Activated CD8-positive, alpha-beta T cell treated with anti-CD3 and anti-CD28 coated beads for 36 hours (primary cell): ENCODE results near the gene DENND6A. TPM values are rescaled to one million over a fixed set of nuclear protein-coding genes. Genes with fewer than 3 reads are reported as not detected.

Experiments
- ATAC-seq: fragments of 200-7000 bp; cut with Tn5 transposase; one replicate; pipeline ENCODE4 v1.10.0; 2021; ENCODE audit warnings: mild to moderate bottlenecking, moderate library complexity
- CTCF ChIA-PET: fragments of 350-600 bp; sonication (Branson Sonifier 250); formaldehyde crosslinking; loops from one replicate; lab custom pipeline; 2021; ENCODE audit warnings: antibody characterized with exemption; lab: Charles Lee
- POLR2A ChIA-PET: fragments of 350-600 bp; sonication (Branson Sonifier 250); formaldehyde crosslinking; loops from one replicate; lab custom pipeline; 2021; ENCODE audit warnings: antibody characterized with exemption; lab: Charles Lee
- DNase-seq: peaks from one replicate; pipeline ENCODE4 v3.0.0-alpha.2; 2020
- H3K27ac Mint-ChIP-seq: one replicate; pipeline ENCODE4 v1.8.0; 2021; ENCODE audit warnings: mild to moderate bottlenecking, mixed read lengths
- H3K27me3 Mint-ChIP-seq: one replicate; pipeline ENCODE4 v1.8.0; 2021; ENCODE audit warnings: mixed read lengths
- H3K36me3 Mint-ChIP-seq: one replicate; pipeline ENCODE4 v1.8.0; 2021; ENCODE audit warnings: low read depth, mixed read lengths
- H3K4me1 Mint-ChIP-seq: one replicate; pipeline ENCODE4 v1.8.0; 2021; ENCODE audit warnings: low read depth, mixed read lengths
- H3K4me3 Mint-ChIP-seq: one replicate; pipeline ENCODE4 v1.8.0; 2021; ENCODE audit warnings: mild to moderate bottlenecking, moderate library complexity, mixed read lengths
- H3K9me3 Mint-ChIP-seq: one replicate; pipeline ENCODE4 v1.8.0; 2021; ENCODE audit warnings: mixed read lengths
- intact Hi-C: fragments of 100-400 bp; cut with micrococcal nuclease; formaldehyde crosslinking; loops from one replicate; pipeline ENCODE4 v1.10.0; 2022
- total RNA-seq, 2 experiments: library from RNA; stranded (reverse); gene quantifications; one replicate each; pipeline ENCODE4 v1.2.3, GENCODE V29; 2021
- TF ChIP-seq, protein P1 (sequence below): fragments of 200-600 bp; IDR thresholded peaks from one replicate; pipeline ENCODE4 v1.8.0; 2022; ENCODE audit warnings: antibody characterized with exemption, mild to moderate bottlenecking

The DENND6A gene
- total RNA-seq, 2 experiments from 2014 or later: 10.1 to 13.1 TPM

DNA sequence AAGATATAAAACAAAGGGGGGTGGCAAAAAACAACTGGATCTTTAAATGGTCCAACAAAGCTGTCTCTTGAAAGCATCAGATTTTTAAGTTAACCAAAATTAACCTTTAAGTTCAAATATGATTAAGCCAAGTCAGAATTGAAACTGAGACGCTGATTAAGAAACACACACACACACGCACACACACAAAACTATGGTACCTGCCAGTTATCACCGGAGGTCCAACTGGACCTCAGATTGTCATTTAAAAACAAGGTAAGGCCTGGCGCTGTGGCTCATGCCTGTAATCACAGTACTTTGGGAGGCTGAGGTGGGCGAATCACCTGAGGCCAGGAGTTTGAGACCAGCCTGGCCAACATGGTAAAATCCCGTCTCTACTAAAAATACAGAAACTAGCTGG, 106.1 kb downstream of the DENND6A start:
- ChIA-PET POLR2A (interaction anchor here (0.6 to 1.9 kb wide), 2 partner anchors 10 to 31 kb away, joined by 3 to 11 read pairs; partner anchors contain the start of genes ARF4 and PDE12), CTCF (interaction anchor here (1.1 kb wide), 1 partner anchor 15 kb away, joined by 3 read pairs; no protein-coding TSS in a partner anchor)
- TF ChIP-seq, protein P1, sequence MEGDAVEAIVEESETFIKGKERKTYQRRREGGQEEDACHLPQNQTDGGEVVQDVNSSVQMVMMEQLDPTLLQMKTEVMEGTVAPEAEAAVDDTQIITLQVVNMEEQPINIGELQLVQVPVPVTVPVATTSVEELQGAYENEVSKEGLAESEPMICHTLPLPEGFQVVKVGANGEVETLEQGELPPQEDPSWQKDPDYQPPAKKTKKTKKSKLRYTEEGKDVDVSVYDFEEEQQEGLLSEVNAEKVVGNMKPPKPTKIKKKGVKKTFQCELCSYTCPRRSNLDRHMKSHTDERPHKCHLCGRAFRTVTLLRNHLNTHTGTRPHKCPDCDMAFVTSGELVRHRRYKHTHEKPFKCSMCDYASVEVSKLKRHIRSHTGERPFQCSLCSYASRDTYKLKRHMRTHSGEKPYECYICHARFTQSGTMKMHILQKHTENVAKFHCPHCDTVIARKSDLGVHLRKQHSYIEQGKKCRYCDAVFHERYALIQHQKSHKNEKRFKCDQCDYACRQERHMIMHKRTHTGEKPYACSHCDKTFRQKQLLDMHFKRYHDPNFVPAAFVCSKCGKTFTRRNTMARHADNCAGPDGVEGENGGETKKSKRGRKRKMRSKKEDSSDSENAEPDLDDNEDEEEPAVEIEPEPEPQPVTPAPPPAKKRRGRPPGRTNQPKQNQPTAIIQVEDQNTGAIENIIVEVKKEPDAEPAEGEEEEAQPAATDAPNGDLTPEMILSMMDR: no peak
- H3K4me1 Mint-ChIP-seq: peaks cover 33% of the 10 kb centered on the region
- no peaks in the 10 kb centered on the region for H3K27me3 Mint-ChIP-seq
- intact Hi-C loops: no loop called here
- peak overlapping the region; percentile 37 for H3K27ac Mint-ChIP-seq
- H3K36me3 Mint-ChIP-seq: peaks cover 23% of the 10 kb centered on the region
- no peaks in the 10 kb centered on the region for H3K9me3 Mint-ChIP-seq
- DNase-seq (peak; percentile 14), ATAC-seq (peak; percentile 13)
- H3K4me3 Mint-ChIP-seq: no peak overlapping the region

DNA sequence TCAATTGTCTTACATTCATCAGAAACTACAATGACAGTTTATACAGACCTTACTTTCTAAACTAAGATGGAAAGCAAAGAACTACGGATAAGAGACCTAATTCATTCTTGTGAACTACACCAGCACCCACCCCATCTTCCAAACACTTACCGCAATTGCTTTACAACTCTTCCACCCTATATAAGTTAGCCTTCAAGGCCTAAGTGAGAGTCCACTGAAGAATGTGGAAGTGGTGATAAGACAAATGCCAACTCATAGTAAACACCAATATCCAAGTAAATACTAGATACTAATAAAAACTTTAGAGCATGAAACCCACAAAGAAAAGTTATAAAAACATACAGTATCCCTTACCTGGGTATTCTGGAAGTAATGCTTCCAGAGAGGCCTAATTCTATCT, 109.3 kb downstream of the DENND6A start:
- POLR2A ChIA-PET: no interaction called here
- ATAC-seq: no peak
- intact Hi-C loops: no loop called here
- Mint-ChIP-seq H3K9me3 (no peaks in the 10 kb centered on the region), H3K4me3 (no peak overlapping the region), H3K27ac (no peak overlapping the region), H3K27me3 (no peaks in the 10 kb centered on the region), H3K36me3 (peaks cover 21% of the 10 kb centered on the region), H3K4me1 (peaks cover 27% of the 10 kb centered on the region)
- CTCF ChIA-PET: interaction anchor here (0.8 kb wide), 1 partner anchor 11 kb away, joined by 3 read pairs; no protein-coding TSS in a partner anchor
- DNase-seq: no peak
- TF ChIP-seq, protein P1: no peak

DNA sequence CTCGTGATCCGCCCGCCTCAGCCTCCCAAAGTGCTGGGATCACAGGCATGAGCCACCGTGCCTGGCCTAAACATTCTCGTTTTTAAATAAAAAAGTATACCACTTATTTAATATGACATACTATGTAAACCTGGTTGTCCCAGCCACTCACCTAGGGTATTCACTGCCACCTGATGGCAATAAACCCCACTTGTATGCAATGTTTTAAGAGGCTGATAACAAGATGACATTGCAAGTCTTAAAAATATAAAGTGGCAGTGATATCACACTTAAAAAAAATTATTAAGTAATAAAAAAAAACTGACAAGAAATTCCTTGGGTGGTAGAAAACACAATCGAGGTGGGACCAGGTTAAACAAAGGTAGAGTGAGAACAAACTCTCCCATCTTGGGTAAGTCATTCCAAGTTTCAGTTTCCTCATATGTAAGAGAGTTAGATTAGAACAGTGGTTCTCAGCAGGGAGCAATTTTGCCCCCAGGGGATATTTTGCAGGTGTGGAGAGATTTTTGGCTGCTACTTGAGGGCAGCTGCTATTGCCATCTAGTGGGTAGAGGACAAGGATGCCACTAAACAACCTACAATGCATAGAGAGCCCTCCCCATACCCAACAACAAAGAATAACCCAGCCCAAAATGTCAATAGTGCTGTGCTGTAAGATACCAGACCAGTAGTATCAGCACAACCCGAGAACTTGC, 110.3 kb downstream of the DENND6A start:
- ChIA-PET CTCF (interaction anchor here (0.8 to 2.9 kb wide), 2 partner anchors 12 to 185 kb away, joined by 3 to 9 read pairs; no protein-coding TSS in a partner anchor), POLR2A (interaction anchor here (1.3 to 1.7 kb wide), 2 partner anchors 10 to 14 kb away, joined by 3 to 7 read pairs; partner anchors contain the start of gene ARF4)
- Mint-ChIP-seq H3K27ac (peak overlapping the region; percentile 63), H3K9me3 (no peaks in the 10 kb centered on the region), H3K4me3 (no peak overlapping the region), H3K36me3 (peaks cover 27% of the 10 kb centered on the region), H3K4me1 (peaks cover 25% of the 10 kb centered on the region), H3K27me3 (no peaks in the 10 kb centered on the region)
- intact Hi-C loops: no loop called here
- DNase-seq (no peak), ATAC-seq (peak; percentile 60)
- TF ChIP-seq, protein P1: peak; percentile 13

DNA sequence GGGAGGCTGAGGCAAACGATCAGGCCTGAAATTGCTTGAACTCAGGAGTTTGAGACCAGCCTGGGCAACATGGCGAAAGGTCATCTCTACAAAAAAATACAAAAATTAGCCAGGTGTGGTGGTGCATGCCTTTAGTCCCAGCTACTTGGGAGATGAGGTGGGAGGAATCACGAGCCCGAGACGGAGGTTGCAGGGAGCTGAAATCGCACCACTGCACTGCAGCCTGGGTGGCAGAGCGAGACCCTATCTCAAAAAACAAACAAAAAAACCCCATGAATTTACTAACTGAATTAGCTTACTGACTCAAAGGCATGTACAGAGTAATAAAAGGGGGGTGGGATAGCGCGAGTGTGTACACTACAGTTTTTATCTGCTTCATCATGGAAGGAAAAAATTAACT, 115.1 kb downstream of the DENND6A start:
- ATAC-seq: no peak
- no peak for DNase-seq
- TF ChIP-seq, protein P1: no peak
- intact Hi-C loops: no loop called here
- ChIA-PET CTCF (interaction anchor here (1.3 kb wide), 1 partner anchor 16 kb away, joined by 3 read pairs; no protein-coding TSS in a partner anchor), POLR2A (interaction anchor here (1.2 to 1.3 kb wide), 2 partner anchors 8 to 21 kb away, joined by 3 read pairs; partner anchors contain the start of gene PDE12)
- H3K27me3 Mint-ChIP-seq: no peaks in the 10 kb centered on the region
- H3K4me3 Mint-ChIP-seq: no peak overlapping the region
- peak overlapping the region; percentile 7 for H3K27ac Mint-ChIP-seq
- H3K9me3 Mint-ChIP-seq: no peaks in the 10 kb centered on the region
- H3K36me3 Mint-ChIP-seq: peaks cover 48% of the 10 kb centered on the region
- peaks cover 18% of the 10 kb centered on the region for H3K4me1 Mint-ChIP-seq
